Measurements from ENCODE around the gene TAF4.

The TAF4 gene

GRCh38 chr20:61951695-61952533, 113.8 kb downstream of the TAF4 start:
- no peak for ATAC-seq
- TF ChIP-seq ARNTL (CRISPR knock-in tag; IDR thresholded peaks at IDR 0.05; ENCODE audit: borderline replicate concordance, low read depth) (no peak), CREB5 (CRISPR knock-in tag; IDR thresholded peaks at IDR 0.05; ENCODE audit: low read depth) (no peak), PATZ1 (CRISPR knock-in tag; IDR thresholded peaks at IDR 0.05; ENCODE audit: borderline replicate concordance) (no peak), ZFP30 (CRISPR knock-in tag; IDR thresholded peaks at IDR 0.05) (no peak)

GRCh38 chr20:61950641-61951071, 115.0 kb downstream of the TAF4 start:
- TF ChIP-seq PPARA (CRISPR knock-in tag; IDR thresholded peaks at IDR 0.05; ENCODE audit: borderline replicate concordance) (no peak), CSDC2 (CRISPR knock-in tag; IDR thresholded peaks at IDR 0.05) (no peak), ESRRG (CRISPR knock-in tag; IDR thresholded peaks at IDR 0.05) (no peak), CREB5 (CRISPR knock-in tag; IDR thresholded peaks at IDR 0.05; ENCODE audit: low read depth) (no peak)

GRCh38 chr20:61949714-61950640, 115.7 kb downstream of the TAF4 start:
- ATAC-seq, result no peak
- no peak for TF ChIP-seq ZC3H10 (CRISPR knock-in tag; IDR thresholded peaks at IDR 0.05)
- TF ChIP-seq TCF4 (CRISPR knock-in tag; IDR thresholded peaks at IDR 0.05; ENCODE audit: borderline replicate concordance), result no peak
- TF ChIP-seq ZNF8 (CRISPR knock-in tag; IDR thresholded peaks at IDR 0.05), result no peak
- TF ChIP-seq OSR1 (CRISPR knock-in tag; IDR thresholded peaks at IDR 0.05), result no peak
- TF ChIP-seq ZNF565 (CRISPR knock-in tag; conservative IDR thresholded peaks at IDR 0.05; ENCODE audit: low read depth), result no peak
- no peak for TF ChIP-seq ARNTL (CRISPR knock-in tag; IDR thresholded peaks at IDR 0.05; ENCODE audit: borderline replicate concordance, low read depth)
- no peak for TF ChIP-seq ESRRG (CRISPR knock-in tag; IDR thresholded peaks at IDR 0.05)
- TF ChIP-seq CREB5 (CRISPR knock-in tag; IDR thresholded peaks at IDR 0.05; ENCODE audit: low read depth), result no peak
- no peak for TF ChIP-seq SNAI2 (CRISPR knock-in tag; IDR thresholded peaks at IDR 0.05)
- TF ChIP-seq CSDC2 (CRISPR knock-in tag; IDR thresholded peaks at IDR 0.05), result no peak
- TF ChIP-seq ISL1 (CRISPR knock-in tag; IDR thresholded peaks at IDR 0.05), result no peak
- TF ChIP-seq PPARA (CRISPR knock-in tag; IDR thresholded peaks at IDR 0.05; ENCODE audit: borderline replicate concordance), result no peak
- no peak for TF ChIP-seq BACH2 (CRISPR knock-in tag; IDR thresholded peaks at IDR 0.05; ENCODE audit: borderline replicate concordance)
- TF ChIP-seq TOX (CRISPR knock-in tag; IDR thresholded peaks at IDR 0.05; ENCODE audit: borderline replicate concordance), result no peak
- TF ChIP-seq CSRNP3 (CRISPR knock-in tag; IDR thresholded peaks at IDR 0.05), result no peak
- TF ChIP-seq POU6F1 (CRISPR knock-in tag; IDR thresholded peaks at IDR 0.05; ENCODE audit: borderline replicate concordance, low read depth), result no peak
- TF ChIP-seq PATZ1 (CRISPR knock-in tag; IDR thresholded peaks at IDR 0.05; ENCODE audit: borderline replicate concordance), result no peak
- no peak for TF ChIP-seq ZFP30 (CRISPR knock-in tag; IDR thresholded peaks at IDR 0.05)
- no peak for TF ChIP-seq ZFP3 (CRISPR knock-in tag; IDR thresholded peaks at IDR 0.05)
- TF ChIP-seq GLIS3 (CRISPR knock-in tag; IDR thresholded peaks at IDR 0.05), result no peak

More at GRCh38 chr20:61950641-61951071, 115.0 kb downstream of the TAF4 start:
- ATAC-seq, result no peak
